WI38 (cell line): ENCODE results near the gene MYH1.

Source experiments
- H3K4me3 ChIP-seq: 2 replicates; pipeline ENCODE4 v1.5.1; 2011; ENCODE audit warnings: low read depth, mild to moderate bottlenecking, control low read depth, low read length
- TF ChIP-seq, protein P1 (sequence below): IDR thresholded peaks from 2 replicates; pipeline ENCODE4 v1.5.1; 2012; ENCODE audit warnings: low read depth, mild to moderate bottlenecking, control low read depth, low read length

Gene MYH1

DNA sequence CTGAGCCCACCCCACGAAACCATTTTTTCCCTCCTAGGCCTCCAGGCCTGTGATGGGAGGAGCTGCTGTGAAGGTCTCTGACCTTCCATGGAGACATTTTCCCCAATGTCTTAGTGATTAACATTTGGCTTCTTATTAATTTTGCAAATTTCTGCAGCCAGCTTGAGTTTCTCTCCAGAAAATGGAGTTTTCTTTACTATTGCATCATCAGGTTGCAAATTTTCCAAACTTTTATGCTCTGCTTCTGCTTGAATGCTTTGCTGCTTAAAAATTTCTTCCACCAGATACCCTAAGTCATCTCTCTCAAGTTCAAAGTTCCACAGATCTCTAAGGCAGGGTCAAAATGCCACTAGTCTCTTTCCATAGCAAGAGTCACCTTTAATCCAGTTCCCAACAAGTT, 36.1 kb downstream of the MYH1 start:
- no peak overlapping the region for H3K4me3 ChIP-seq
- TF ChIP-seq, protein P1, sequence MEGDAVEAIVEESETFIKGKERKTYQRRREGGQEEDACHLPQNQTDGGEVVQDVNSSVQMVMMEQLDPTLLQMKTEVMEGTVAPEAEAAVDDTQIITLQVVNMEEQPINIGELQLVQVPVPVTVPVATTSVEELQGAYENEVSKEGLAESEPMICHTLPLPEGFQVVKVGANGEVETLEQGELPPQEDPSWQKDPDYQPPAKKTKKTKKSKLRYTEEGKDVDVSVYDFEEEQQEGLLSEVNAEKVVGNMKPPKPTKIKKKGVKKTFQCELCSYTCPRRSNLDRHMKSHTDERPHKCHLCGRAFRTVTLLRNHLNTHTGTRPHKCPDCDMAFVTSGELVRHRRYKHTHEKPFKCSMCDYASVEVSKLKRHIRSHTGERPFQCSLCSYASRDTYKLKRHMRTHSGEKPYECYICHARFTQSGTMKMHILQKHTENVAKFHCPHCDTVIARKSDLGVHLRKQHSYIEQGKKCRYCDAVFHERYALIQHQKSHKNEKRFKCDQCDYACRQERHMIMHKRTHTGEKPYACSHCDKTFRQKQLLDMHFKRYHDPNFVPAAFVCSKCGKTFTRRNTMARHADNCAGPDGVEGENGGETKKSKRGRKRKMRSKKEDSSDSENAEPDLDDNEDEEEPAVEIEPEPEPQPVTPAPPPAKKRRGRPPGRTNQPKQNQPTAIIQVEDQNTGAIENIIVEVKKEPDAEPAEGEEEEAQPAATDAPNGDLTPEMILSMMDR: no peak

DNA sequence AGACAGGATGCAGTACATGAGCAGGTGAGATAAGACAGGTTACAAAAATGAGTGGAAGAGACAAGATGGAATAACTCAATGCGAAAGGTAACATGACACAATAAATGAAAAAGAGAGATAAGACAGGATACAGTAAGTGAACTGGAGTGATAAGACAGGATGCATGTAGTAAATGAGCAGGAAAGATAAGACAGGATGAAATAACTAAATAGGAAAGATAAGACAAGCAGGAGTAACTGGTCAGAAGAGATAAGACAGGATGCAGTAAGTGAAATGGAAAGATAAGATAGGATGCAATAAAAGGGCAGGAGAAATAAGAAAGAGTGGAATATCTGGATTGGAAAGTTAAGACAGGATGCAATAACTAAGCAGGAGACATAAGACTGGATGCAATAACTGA, 40.6 kb downstream of the MYH1 start:
- no peak overlapping the region for H3K4me3 ChIP-seq
- TF ChIP-seq, protein P1: no peak

DNA sequence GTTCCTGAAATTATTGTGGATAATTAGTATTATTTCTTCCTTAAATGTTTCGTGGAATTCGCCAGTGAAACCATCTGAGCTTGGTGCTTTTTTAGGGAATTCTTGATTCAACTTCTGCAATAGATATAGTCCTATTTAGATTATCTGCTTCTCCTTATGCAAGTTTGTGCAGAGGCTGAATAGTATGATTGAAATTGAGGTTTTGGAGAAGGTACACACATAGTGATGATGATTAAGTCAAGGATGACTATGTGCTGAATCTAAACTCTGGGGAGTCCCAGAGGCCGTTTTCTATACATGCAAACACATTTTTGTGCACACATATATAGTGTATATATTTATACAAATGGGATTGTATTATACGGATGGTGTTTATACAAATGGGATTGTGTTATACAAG, 43.8 kb downstream of the MYH1 start:
- no peak overlapping the region for H3K4me3 ChIP-seq
- TF ChIP-seq, protein P1: no peak

DNA sequence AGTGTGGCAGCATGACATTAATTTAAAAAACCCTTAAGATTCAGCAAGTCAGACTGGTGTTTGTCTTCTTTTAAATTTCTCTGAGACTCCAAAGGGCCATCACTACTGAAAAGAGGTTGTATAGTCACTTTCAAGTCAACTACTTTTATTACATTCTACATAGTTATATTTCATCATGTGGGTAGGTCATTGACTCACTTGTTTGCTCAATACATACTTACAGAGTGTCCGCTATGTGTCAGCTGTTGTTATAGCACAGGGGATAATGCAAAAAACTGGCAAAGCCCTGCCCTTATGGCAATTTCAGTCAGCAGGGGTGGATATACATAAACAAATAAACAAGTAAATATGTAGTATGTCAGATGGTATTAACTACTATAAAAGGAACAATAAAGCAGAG, 46.5 kb downstream of the MYH1 start:
- H3K4me3 ChIP-seq: no peak overlapping the region
- TF ChIP-seq, protein P1: no peak

DNA sequence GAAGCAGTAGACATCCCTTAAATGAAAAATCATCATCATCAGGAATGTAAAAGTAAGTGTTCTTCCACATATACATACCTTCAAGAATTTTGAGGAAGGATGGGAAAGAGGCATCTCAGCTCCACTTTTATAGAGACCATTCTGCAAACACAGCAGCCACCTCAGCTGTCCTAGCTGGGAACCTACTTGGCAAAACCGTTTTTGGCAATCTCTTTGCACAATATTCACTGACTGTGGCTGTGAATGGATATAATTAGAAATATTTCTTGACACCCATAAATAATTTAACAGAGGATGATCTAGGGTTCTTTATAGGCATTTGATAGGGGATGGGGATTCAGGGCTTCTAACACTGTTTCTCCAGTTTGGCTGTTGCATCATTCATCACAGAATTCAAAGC, 48.9 kb downstream of the MYH1 start, which contains the start of gene MYH4:
TSS of gene MYH4 (minus strand) at position 101 of the 400 bp plus-strand sequence. CDS start 2,814 bp downstream, outside the sequence.
- TF ChIP-seq, protein P1: no peak
- no peak within 1 kb of the TSS for H3K4me3 ChIP-seq

DNA sequence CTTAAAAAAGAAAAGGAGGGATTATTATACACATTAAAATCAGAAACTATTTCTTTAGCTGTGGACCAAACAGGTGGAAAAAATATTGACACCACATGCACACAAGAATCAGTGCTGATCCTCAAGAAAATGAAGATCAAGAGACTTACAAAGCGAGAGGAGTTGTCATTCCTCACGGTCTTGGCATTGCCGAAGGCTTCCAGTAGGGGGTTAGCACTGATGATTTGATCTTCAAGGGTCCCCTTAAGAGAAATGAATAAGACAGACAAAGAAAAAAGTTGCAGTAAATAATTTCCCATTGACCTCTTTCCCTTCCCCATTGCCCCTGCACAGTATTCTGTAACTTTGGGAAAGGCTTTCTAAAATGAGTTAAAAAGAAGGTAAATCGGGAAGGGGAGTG, 54.9 kb downstream of the MYH1 start:
- TF ChIP-seq, protein P1: no peak
- no peak overlapping the region for H3K4me3 ChIP-seq

DNA sequence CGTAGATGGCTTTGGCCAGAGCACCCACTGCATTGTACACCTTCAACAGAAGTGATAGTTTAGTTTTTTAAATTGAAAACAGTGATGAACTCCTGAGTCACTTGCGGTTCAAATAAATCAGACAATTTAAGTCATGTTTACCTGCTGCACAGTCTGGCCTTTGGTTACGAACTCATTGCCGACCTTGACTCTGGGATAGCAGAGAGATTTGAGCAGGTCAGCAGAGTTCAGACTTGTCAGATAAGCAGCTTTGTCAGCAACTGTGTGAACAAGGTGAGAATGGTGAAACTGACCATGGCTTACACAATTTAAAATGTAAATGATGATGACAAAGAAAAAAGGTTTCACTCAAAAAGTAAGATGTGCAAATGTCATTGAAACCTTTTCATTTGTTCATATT, 58.3 kb downstream of the MYH1 start:
- TF ChIP-seq, protein P1: no peak
- no peak overlapping the region for H3K4me3 ChIP-seq
